Upper lobe of right lung (tissue), 1 donor: Measurements from ENCODE around the gene LTB. TPM values are rescaled to one million over a fixed set of nuclear protein-coding genes. Genes with fewer than 3 reads are reported as not detected.
"Not testable (repeated sequence)": the region's sequence is repeated elsewhere in the genome, so short reads cannot be mapped to it uniquely, and the experiment has no call there.

ENCODE experiments used
- ATAC-seq: fragments of 200-7000 bp; cut with Tn5 transposase; one replicate; pipeline ENCODE4 v1.9.1; 2020; ENCODE audit warnings: mild to moderate bottlenecking, moderate library complexity
- DNase-seq: peaks from one replicate; pipeline ENCODE4 v3.0.0-alpha.2; 2020
- H3K27ac ChIP-seq: fragments of 200-600 bp; one replicate; pipeline ENCODE4 v1.8.0; 2022
- H3K27me3 ChIP-seq: fragments of 200-600 bp; one replicate; pipeline ENCODE4 v1.8.0; 2022; ENCODE audit warnings: mild to moderate bottlenecking
- H3K36me3 ChIP-seq: fragments of 200-600 bp; one replicate; pipeline ENCODE4 v1.8.0; 2022
- H3K4me1 ChIP-seq: fragments of 200-600 bp; one replicate; pipeline ENCODE4 v1.8.0; 2022
- H3K4me3 ChIP-seq: fragments of 200-600 bp; one replicate; pipeline ENCODE4 v1.8.0; 2022; ENCODE audit warnings: mild to moderate bottlenecking
- H3K9me3 ChIP-seq: fragments of 200-600 bp; one replicate; pipeline ENCODE4 v1.8.0; 2022
- intact Hi-C: fragments of 100-400 bp; cut with DNase I; formaldehyde crosslinking; loops from one replicate; pipeline ENCODE4 v1.11.0; 2022
- total RNA-seq: library from RNA; stranded (reverse); fragmentation: NEBNext Ultra II Directional; extraction: Animal tissue kit (Norgen Biotek cat#: 25700); gene quantifications from one replicate; pipeline ENCODE4 v1.2.1, GENCODE V29; 2021
- TF ChIP-seq, protein P1 (sequence below): fragments of 200-600 bp; IDR thresholded peaks from one replicate; pipeline ENCODE4 v1.8.0; 2022; ENCODE audit warnings: antibody characterized with exemption
- donor health status: DM: no; HTN: yes; CAD: no; lungs with severe emphysema.

The LTB gene
- total RNA-seq, 1 donor from 2014 or later = 6.2 TPM

DNA sequence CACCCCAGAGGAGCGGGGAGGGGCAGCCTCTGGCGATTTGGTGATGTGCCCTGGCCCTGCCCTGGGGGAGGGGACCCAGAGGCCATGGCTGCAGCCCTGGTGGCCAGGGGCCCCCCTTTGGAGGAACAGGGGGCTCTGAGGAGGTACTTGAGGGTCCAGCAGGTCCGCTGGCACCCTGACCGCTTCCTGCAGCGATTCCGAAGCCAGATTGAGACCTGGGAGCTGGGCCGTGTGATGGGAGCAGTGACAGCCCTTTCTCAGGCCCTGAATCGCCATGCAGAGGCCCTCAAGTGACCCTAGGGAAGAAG lies 24.0 kb downstream of the LTB start:
- H3K4me3 ChIP-seq = no peak overlapping the region
- no peak for ATAC-seq
- H3K27me3 ChIP-seq = no peaks in the 10 kb centered on the region
- peaks cover 51% of the 10 kb centered on the region for H3K4me1 ChIP-seq
- peaks cover 38% of the 10 kb centered on the region for H3K36me3 ChIP-seq
- H3K9me3 ChIP-seq = no peaks in the 10 kb centered on the region
- no peak for DNase-seq
- intact Hi-C loops = no loop called here
- H3K27ac ChIP-seq = peak overlapping the region; percentile 73
- TF ChIP-seq, protein P1, sequence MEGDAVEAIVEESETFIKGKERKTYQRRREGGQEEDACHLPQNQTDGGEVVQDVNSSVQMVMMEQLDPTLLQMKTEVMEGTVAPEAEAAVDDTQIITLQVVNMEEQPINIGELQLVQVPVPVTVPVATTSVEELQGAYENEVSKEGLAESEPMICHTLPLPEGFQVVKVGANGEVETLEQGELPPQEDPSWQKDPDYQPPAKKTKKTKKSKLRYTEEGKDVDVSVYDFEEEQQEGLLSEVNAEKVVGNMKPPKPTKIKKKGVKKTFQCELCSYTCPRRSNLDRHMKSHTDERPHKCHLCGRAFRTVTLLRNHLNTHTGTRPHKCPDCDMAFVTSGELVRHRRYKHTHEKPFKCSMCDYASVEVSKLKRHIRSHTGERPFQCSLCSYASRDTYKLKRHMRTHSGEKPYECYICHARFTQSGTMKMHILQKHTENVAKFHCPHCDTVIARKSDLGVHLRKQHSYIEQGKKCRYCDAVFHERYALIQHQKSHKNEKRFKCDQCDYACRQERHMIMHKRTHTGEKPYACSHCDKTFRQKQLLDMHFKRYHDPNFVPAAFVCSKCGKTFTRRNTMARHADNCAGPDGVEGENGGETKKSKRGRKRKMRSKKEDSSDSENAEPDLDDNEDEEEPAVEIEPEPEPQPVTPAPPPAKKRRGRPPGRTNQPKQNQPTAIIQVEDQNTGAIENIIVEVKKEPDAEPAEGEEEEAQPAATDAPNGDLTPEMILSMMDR = no peak

DNA sequence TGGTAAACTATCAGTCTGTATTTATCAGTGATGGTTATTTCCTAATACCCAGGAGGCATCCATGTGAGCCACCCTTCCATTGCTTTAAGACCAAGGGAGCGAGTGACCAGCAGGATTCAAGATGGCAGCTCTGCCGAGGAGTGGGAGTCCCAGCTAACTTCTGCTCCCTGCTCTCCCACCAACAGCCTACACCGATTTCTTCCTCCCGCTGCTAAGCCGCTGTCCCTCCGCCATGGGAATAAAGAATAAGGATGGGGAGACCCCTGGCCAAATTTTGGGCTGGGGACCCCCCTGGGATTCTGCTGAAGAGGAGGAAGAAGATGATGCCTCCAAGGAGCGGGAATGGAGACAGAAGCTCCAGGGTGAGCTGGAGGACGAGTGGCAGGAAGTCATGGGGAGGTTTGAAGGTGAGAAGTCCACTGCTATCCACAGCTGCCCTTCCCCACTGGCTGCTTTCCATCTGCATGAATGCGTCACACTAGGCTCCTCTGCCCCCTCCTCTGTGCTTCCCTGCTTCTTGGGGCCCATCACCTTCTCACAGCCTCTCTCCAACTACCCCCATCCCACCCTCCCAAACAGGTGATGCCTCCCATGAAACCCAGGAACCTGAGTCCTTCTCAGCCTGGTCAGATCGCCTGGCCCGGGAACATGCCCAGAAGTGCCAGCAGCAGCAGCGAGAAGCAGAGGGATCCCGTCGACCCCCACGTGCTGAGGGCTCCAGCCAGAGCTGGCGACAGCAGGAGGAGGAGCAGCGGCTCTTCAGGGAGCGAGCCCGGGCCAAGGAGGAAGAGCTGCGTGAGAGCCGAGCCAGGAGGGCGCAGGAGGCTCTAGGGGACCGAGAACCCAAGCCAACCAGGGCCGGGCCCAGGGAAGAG lies 24.5 kb downstream of the LTB start:
- H3K4me3 ChIP-seq = no peak overlapping the region
- intact Hi-C loops = no loop called here
- DNase-seq (no peak), ATAC-seq (no peak)
- H3K27ac ChIP-seq = peak overlapping the region; percentile 73
- peaks cover 51% of the 10 kb centered on the region for H3K4me1 ChIP-seq
- peaks cover 42% of the 10 kb centered on the region for H3K36me3 ChIP-seq
- H3K27me3 ChIP-seq = no peaks in the 10 kb centered on the region
- TF ChIP-seq, protein P1 = no peak
- no peaks in the 10 kb centered on the region for H3K9me3 ChIP-seq

DNA sequence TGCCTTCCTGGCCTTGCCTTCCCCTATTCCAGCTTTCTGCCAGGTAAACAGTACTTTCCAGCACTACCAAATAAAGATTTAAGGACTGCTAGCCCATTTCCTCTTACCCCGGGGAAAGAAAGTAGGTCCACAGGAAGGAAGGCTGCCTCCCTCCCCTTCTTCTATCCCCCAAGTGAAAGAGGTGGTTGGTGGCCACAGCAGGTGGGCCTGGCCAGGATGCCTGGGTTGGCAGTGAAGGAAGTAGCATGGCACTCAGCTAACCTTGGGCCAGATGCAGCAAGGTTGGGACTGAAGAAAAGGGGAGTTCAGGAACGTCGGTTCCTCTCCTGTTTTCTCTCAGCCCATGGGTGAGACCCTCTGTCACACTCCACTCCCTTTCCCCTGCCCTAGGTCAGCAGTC lies 25.9 kb downstream of the LTB start:
- peaks cover 44% of the 10 kb centered on the region for H3K4me1 ChIP-seq
- intact Hi-C loops = no loop called here

DNA sequence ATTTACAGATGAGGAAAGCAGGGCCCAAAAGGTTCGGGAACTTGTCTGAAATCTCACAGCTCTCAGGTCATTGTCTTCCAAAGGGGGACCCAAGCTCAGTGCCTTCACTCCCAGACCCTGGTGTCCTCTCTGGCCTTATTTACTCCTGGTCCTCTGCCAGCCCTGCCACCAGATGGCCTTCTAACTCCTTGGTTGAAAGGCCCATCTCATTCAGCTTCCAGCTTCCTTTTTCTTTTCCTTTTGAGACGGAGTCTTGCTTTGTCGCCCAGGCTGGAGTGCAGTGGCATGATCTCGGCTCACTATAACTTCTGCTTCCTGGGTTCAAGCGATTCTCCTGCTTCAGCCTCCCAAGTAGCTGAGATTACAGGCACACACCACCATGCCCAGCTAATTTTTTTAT lies 30.9 kb downstream of the LTB start:
- DNase-seq = peak; percentile 68
- ATAC-seq = peak; percentile 55
- peaks cover 41% of the 10 kb centered on the region for H3K36me3 ChIP-seq
- intact Hi-C loops, H3K4me3 ChIP-seq, H3K9me3 ChIP-seq, H3K27me3 ChIP-seq, H3K27ac ChIP-seq: not testable (repeated sequence)
- H3K4me1 ChIP-seq = peaks cover 16% of the 10 kb centered on the region
- TF ChIP-seq, protein P1 = peak; percentile 58

More for the DNA sequence above, 25.9 kb downstream of the LTB start:
- DNase-seq = no peak
- H3K9me3 ChIP-seq = no peaks in the 10 kb centered on the region
- no peak for ATAC-seq
- no peaks in the 10 kb centered on the region for H3K27me3 ChIP-seq
- TF ChIP-seq, protein P1 = no peak
- H3K36me3 ChIP-seq = peaks cover 42% of the 10 kb centered on the region
- H3K27ac ChIP-seq = no peak overlapping the region
- H3K4me3 ChIP-seq = no peak overlapping the region

DNA sequence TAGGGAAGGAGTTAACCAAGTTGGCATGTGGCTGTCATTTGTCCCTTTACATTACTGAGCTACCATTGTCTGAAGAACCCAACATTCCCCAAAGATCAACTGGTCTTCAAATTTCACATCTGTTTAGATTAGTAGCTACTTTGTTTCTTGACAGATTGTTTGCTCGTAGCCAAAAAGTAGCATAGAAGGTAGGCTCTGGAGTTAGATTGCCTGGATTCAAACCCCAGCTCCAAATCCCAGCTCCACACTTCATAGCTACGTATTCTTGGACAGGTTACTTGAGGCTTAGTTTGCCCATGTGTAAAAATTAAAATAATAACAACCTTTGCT lies 33.7 kb downstream of the LTB start:
- H3K27ac ChIP-seq = peak overlapping the region; percentile 89
- no peak for DNase-seq
- intact Hi-C loops = loop anchor here (5.0 kb wide), 1 partner anchor 49 kb away; no protein-coding TSS in a partner anchor
- peak overlapping the region; percentile 60 for H3K4me3 ChIP-seq
- TF ChIP-seq, protein P1 = no peak
- no peak for ATAC-seq
- H3K27me3 ChIP-seq = no peaks in the 10 kb centered on the region
- no peaks in the 10 kb centered on the region for H3K9me3 ChIP-seq
- H3K36me3 ChIP-seq = peaks cover 31% of the 10 kb centered on the region
- peaks cover 11% of the 10 kb centered on the region for H3K4me1 ChIP-seq
